ENCODE measurements around the gene PILRA.
"Not testable (repeated sequence)": the region's sequence is repeated elsewhere in the genome, so short reads cannot be mapped to it uniquely, and the experiment has no call there.

The PILRA gene

GRCh38 chr7:100380196-100380595 lies 6.9 kb downstream of the PILRA start:
- no peak for DNase-seq (ENCODE audit: low read depth)

- not testable (repeated sequence) for DNase-seq (ENCODE audit: low read depth)
Observed at GRCh38 chr7:100381531-100382233, 8.4 kb downstream of the PILRA start.

GRCh38 chr7:100382234-100382853 lies 9.1 kb downstream of the PILRA start:
- not testable (repeated sequence) for DNase-seq (ENCODE audit: low read depth)

- DNase-seq (ENCODE audit: low read depth): no peak
Observed at GRCh38 chr7:100384628-100385294, 11.5 kb downstream of the PILRA start.

- no peak for DNase-seq (ENCODE audit: low read depth)
Observed at GRCh38 chr7:100386940-100387339, 13.7 kb downstream of the PILRA start.

- DNase-seq (ENCODE audit: low read depth): no peak
Observed at GRCh38 chr7:100387695-100388094, 14.4 kb downstream of the PILRA start.

- no peak for DNase-seq (ENCODE audit: low read depth)
Observed at GRCh38 chr7:100389437-100390088, 16.3 kb downstream of the PILRA start.

GRCh38 chr7:100390286-100391009 lies 17.2 kb downstream of the PILRA start:
- DNase-seq (ENCODE audit: low read depth): no peak

- DNase-seq (ENCODE audit: low read depth): no peak
Observed at GRCh38 chr7:100393233-100393905, 20.1 kb downstream of the PILRA start.

GRCh38 chr7:100394077-100394476 lies 20.8 kb downstream of the PILRA start:
- no peak for DNase-seq (ENCODE audit: low read depth)

- DNase-seq (ENCODE audit: low read depth): peak; percentile 61
Observed at GRCh38 chr7:100396421-100396982, 23.2 kb downstream of the PILRA start.

- no peak for DNase-seq (ENCODE audit: low read depth)
Observed at GRCh38 chr7:100397315-100398081, 24.2 kb downstream of the PILRA start.

GRCh38 chr7:100398239-100398638 lies 25.0 kb downstream of the PILRA start:
- no peak for DNase-seq (ENCODE audit: low read depth)

- DNase-seq (ENCODE audit: low read depth): no peak
Observed at GRCh38 chr7:100400041-100400440, 26.8 kb downstream of the PILRA start.

GRCh38 chr7:100400656-100401055 lies 27.4 kb downstream of the PILRA start:
- DNase-seq (ENCODE audit: low read depth): no peak

- DNase-seq (ENCODE audit: low read depth): no peak
Observed at GRCh38 chr7:100401811-100402210, 28.5 kb downstream of the PILRA start.

GRCh38 chr7:100402241-100402640 lies 29.0 kb downstream of the PILRA start:
- no peak for DNase-seq (ENCODE audit: low read depth)

- DNase-seq (ENCODE audit: low read depth): no peak
Observed at GRCh38 chr7:100406767-100407166, 33.5 kb downstream of the PILRA start.

- DNase-seq (ENCODE audit: low read depth): peak; percentile 23
Observed at GRCh38 chr7:100407285-100408180, 34.2 kb downstream of the PILRA start.
